ENCODE data around the gene NPEPL1. TPM values are rescaled to one million over a fixed set of nuclear protein-coding genes. Genes with fewer than 3 reads are reported as not detected.

The NPEPL1 gene
- total and polyA plus RNA-seq, 8 donors = 25.1 to 44.4 (median 33.3) TPM

DNA sequence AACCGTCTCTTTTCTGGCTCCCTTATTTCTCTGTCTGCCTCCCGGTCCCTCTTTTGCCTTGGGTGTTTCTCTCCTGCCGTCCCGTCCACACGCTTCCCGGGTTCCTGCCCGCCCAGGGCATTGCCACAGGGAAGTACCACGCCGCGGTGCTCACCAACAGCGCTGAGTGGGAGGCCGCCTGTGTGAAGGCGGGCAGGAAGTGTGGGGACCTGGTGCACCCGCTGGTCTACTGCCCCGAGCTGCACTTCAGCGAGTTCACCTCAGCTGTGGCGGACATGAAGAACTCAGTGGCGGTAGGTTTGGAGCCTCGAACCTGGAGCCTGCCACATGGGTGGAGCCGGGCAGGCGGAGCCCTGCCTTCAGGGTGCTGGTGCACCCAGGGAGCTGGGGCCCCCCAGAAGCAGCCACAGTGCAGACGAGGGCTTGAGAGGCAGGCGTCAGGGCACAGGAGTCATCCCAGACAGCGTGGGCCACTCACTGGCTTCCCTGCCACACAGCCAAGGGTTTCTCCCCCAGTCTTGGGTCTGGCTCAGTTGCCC lies 21.3 kb downstream of the NPEPL1 start:
- peak in 2 of 4 donors; percentile 27 to 49 for DNase-seq
- no peak for ATAC-seq
- Histone ChIP-seq H3K4me3 (no peak overlapping the region), H3K27me3 (no peaks in the 10 kb centered on the region), H3K4me1 (no peaks in the 10 kb centered on the region), H3K9me3 (no peaks in the 10 kb centered on the region), H3K27ac (no peak overlapping the region), H3K36me3 (peaks cover 0 to 35% of the 10 kb centered on the region in 2 donors)
- intact Hi-C loops (cut with DNase I) = no loop called here
- TF ChIP-seq CTCF (IDR thresholded peaks at IDR 0.05) = no peak

DNA sequence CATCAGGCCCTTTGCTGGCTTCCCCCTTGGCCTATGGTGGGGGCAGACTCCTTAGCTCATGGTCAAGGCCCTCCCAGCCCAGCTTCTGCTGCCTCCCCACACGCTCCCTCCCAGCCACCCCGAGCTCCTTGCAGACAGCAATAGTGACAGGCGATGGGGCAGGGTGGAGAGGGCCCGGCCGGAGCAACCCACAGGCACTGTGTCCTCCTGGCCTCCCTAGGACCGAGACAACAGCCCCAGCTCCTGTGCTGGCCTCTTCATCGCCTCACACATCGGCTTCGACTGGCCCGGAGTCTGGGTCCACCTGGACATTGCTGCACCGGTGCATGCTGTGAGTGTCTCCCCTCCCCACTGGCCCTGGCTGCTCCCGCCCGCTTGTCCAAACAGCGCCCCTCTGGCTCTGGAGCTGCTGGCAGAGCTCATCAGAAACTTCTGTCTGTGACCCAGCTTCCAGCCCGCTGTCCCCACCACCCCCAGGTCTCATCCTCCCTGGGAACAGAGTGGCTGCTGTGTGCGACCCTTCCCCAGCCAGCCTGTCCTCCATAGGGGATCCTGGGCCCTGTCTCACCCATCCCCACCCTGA lies 21.8 kb downstream of the NPEPL1 start:
- peak in 2 of 4 donors; percentile 25 to 76 for DNase-seq
- ATAC-seq = no peak
- no peak overlapping the region for H3K27ac ChIP-seq
- TF ChIP-seq CTCF (IDR thresholded peaks at IDR 0.05) = no peak
- intact Hi-C loops (cut with DNase I) = no loop called here
- H3K4me1 ChIP-seq = no peaks in the 10 kb centered on the region
- peaks cover 0 to 29% of the 10 kb centered on the region in 2 donors for H3K36me3 ChIP-seq
- H3K9me3 ChIP-seq = no peaks in the 10 kb centered on the region
- H3K4me3 ChIP-seq = no peak overlapping the region
- peaks cover 0 to under 1% of the 10 kb centered on the region in 2 donors for H3K27me3 ChIP-seq

DNA sequence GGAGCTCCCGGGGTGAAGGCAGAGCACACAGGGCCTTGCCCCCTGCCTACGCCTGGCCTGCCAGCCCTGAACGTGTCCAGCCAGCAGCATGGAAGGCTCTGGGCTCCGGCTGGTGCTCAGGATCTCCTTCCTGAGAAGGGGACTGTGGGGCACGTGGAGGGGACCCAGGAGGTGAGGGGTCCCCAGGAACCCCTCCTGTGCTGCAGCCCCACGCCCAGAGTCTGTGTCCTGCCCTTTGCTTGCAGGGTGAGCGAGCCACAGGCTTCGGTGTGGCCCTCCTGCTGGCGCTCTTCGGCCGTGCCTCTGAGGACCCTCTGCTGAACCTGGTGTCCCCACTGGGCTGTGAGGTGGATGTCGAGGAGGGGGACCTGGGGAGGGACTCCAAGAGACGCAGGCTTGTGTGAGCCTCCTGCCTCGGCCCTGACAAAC lies 22.3 kb downstream of the NPEPL1 start:
- ATAC-seq (no peak), DNase-seq (peak in 2 of 4 donors; percentile 21 to 61)
- no peak overlapping the region for H3K27ac ChIP-seq
- H3K27me3 ChIP-seq = peaks cover 0 to 6% of the 10 kb centered on the region in 2 donors
- no peak for TF ChIP-seq CTCF (IDR thresholded peaks at IDR 0.05)
- H3K4me3 ChIP-seq = no peak overlapping the region
- no peaks in the 10 kb centered on the region for H3K9me3 ChIP-seq
- intact Hi-C loops (cut with DNase I) = no loop called here
- H3K4me1 ChIP-seq = no peaks in the 10 kb centered on the region
- H3K36me3 ChIP-seq = peaks cover 0 to 27% of the 10 kb centered on the region in 2 donors

GRCh38 chr20:58715391-58715800 lies 22.8 kb downstream of the NPEPL1 start:
- H3K36me3 ChIP-seq = peaks cover 0 to 27% of the 10 kb centered on the region in 2 donors
- no peak overlapping the region for H3K27ac ChIP-seq
- no peak overlapping the region for H3K4me3 ChIP-seq
- ATAC-seq (no peak), DNase-seq (peak in 2 of 4 donors; percentile 16 to 47)
- no peaks in the 10 kb centered on the region for H3K9me3 ChIP-seq
- H3K27me3 ChIP-seq = peaks cover 0 to 10% of the 10 kb centered on the region in 2 donors
- intact Hi-C loops (cut with DNase I) = no loop called here
- no peaks in the 10 kb centered on the region for H3K4me1 ChIP-seq
- no peak for TF ChIP-seq CTCF (IDR thresholded peaks at IDR 0.05)

- Histone ChIP-seq H3K4me3 (no peak overlapping the region), H3K36me3 (peaks cover 0 to 27% of the 10 kb centered on the region in 2 donors), H3K27ac (no peak overlapping the region), H3K9me3 (no peaks in the 10 kb centered on the region), H3K4me1 (no peaks in the 10 kb centered on the region), H3K27me3 (peaks cover 0 to 13% of the 10 kb centered on the region in 2 donors)
- no peak for TF ChIP-seq CTCF (IDR thresholded peaks at IDR 0.05)
- DNase-seq (peak in 2 of 4 donors; percentile 28 to 65), ATAC-seq (no peak)
- intact Hi-C loops (cut with DNase I) = no loop called here
These were observed 23.3 kb downstream of the NPEPL1 start for GRCh38 chr20:58715801-58716475.

All from left lung (tissue), 10 donors.